HG03460 (cell line): Measurements from ENCODE around the gene FAH.

ENCODE experiments used
- ATAC-seq: cut with Tn5 transposase; IDR thresholded peaks from one replicate; pipeline ENCODE4 v1.9.1; 2021; ENCODE audit not compliant: unreplicated experiment

Gene FAH

GRCh38 chr15:80231371-80231770, 78.6 kb downstream of the FAH start:
- no peak for ATAC-seq

- ATAC-seq, result no peak
Measured at GRCh38 chr15:80233581-80233980, 80.8 kb downstream of the FAH start.

- ATAC-seq, result no peak
Measured at GRCh38 chr15:80234883-80235282, 82.1 kb downstream of the FAH start.
